HUES6 (cell line): Measurements from ENCODE around the gene STRA8.

Source experiments
- H3K27ac ChIP-seq: 2 replicates; pipeline ENCODE4 v1.7.0; 2013; ENCODE audit warnings: low read depth, mild to moderate bottlenecking, low read length, inconsistent platforms
- H3K27me3 ChIP-seq: 2 replicates; pipeline ENCODE4 v1.6.1; 2013; ENCODE audit warnings: low read length; ENCODE audit not compliant: control insufficient read depth, insufficient read depth
- H3K36me3 ChIP-seq: 2 replicates; pipeline ENCODE4 v1.6.1; 2013; ENCODE audit warnings: low read length; ENCODE audit not compliant: control insufficient read depth, insufficient read depth
- H3K4me1 ChIP-seq: 2 replicates; pipeline ENCODE4 v1.6.1; 2013; ENCODE audit warnings: low read length; ENCODE audit not compliant: control insufficient read depth, insufficient read depth
- H3K4me3 ChIP-seq: 2 replicates; pipeline ENCODE4 v1.5.1; 2013; ENCODE audit warnings: low read depth, low read length
- H3K9ac ChIP-seq: one replicate; pipeline ENCODE4 v1.6.1; 2013; ENCODE audit warnings: mild to moderate bottlenecking, low read length
- H3K9me3 ChIP-seq: 2 replicates; pipeline ENCODE4 v1.6.1; 2013; ENCODE audit warnings: low read depth, low read length; ENCODE audit not compliant: control insufficient read depth, insufficient read depth

The STRA8 gene

GRCh38 chr7:135233570-135233969 is at the start of gene STRA8:
TSS of gene STRA8 (plus strand) at chr7:135233838. CDS start at chr7:135240525, 6,687 bp downstream.
- Histone ChIP-seq H3K4me3 (no peak within 1 kb of the TSS), H3K27ac (no peak within 1 kb of the TSS), H3K27me3 (no peaks in the 10 kb centered on the region), H3K4me1 (no peaks in the 10 kb centered on the region), H3K9ac (no peak within 1 kb of the TSS), H3K9me3 (no peaks in the 10 kb centered on the region), H3K36me3 (no peaks in the 10 kb centered on the region)

GRCh38 chr7:135184254-135184841 is 49.3 kb upstream of the STRA8 start:
- Histone ChIP-seq H3K27me3 (no peaks in the 10 kb centered on the region), H3K4me3 (no peak overlapping the region), H3K36me3 (peaks cover 73% of the 10 kb centered on the region)

GRCh38 chr7:135185471-135186260 is 48.0 kb upstream of the STRA8 start:
- Histone ChIP-seq H3K27me3 (no peaks in the 10 kb centered on the region), H3K9ac (no peak overlapping the region), H3K4me1 (no peaks in the 10 kb centered on the region), H3K27ac (no peak overlapping the region), H3K9me3 (peaks cover 29% of the 10 kb centered on the region), H3K36me3 (peaks cover 74% of the 10 kb centered on the region), H3K4me3 (no peak overlapping the region)

More at GRCh38 chr7:135184254-135184841, 49.3 kb upstream of the STRA8 start:
- no peak overlapping the region for H3K9ac ChIP-seq
- H3K9me3 ChIP-seq = peaks cover 43% of the 10 kb centered on the region
- H3K27ac ChIP-seq = no peak overlapping the region
- no peaks in the 10 kb centered on the region for H3K4me1 ChIP-seq

GRCh38 chr7:135186261-135186540 is 47.4 kb upstream of the STRA8 start:
- peaks cover 24% of the 10 kb centered on the region for H3K9me3 ChIP-seq
- no peak overlapping the region for H3K27ac ChIP-seq
- peaks cover 72% of the 10 kb centered on the region for H3K36me3 ChIP-seq
- no peak overlapping the region for H3K4me3 ChIP-seq
- no peak overlapping the region for H3K9ac ChIP-seq
- no peaks in the 10 kb centered on the region for H3K27me3 ChIP-seq
- H3K4me1 ChIP-seq = no peaks in the 10 kb centered on the region

- H3K4me1 ChIP-seq = no peaks in the 10 kb centered on the region
- no peaks in the 10 kb centered on the region for H3K27me3 ChIP-seq
- H3K36me3 ChIP-seq = peaks cover 68% of the 10 kb centered on the region
- no peak overlapping the region for H3K9ac ChIP-seq
- H3K27ac ChIP-seq = no peak overlapping the region
- peaks cover 18% of the 10 kb centered on the region for H3K9me3 ChIP-seq
- H3K4me3 ChIP-seq = no peak overlapping the region
These were observed 46.8 kb upstream of the STRA8 start for GRCh38 chr7:135186841-135187253.

- Histone ChIP-seq H3K4me3 (no peak overlapping the region), H3K36me3 (peaks cover 64% of the 10 kb centered on the region), H3K4me1 (no peaks in the 10 kb centered on the region), H3K9me3 (0 out of 2 replicates have a peak, but pooled peaks cover 2% of the 10 kb centered on the region), H3K27ac (no peak overlapping the region), H3K9ac (no peak overlapping the region), H3K27me3 (no peaks in the 10 kb centered on the region)
These were observed 45.2 kb upstream of the STRA8 start for GRCh38 chr7:135188298-135188984.

GRCh38 chr7:135189221-135189662 is 44.4 kb upstream of the STRA8 start:
- no peak overlapping the region for H3K27ac ChIP-seq
- no peak overlapping the region for H3K9ac ChIP-seq

GRCh38 chr7:135189961-135190360 is 43.7 kb upstream of the STRA8 start:
- H3K4me3 ChIP-seq = no peak overlapping the region
- H3K9me3 ChIP-seq = no peaks in the 10 kb centered on the region
- H3K4me1 ChIP-seq = no peaks in the 10 kb centered on the region; the same call in 1 of the 2 replicates
- peaks cover 57% of the 10 kb centered on the region for H3K36me3 ChIP-seq
- no peak overlapping the region for H3K9ac ChIP-seq
- H3K27me3 ChIP-seq = no peaks in the 10 kb centered on the region
- no peak overlapping the region for H3K27ac ChIP-seq

More at GRCh38 chr7:135189221-135189662, 44.4 kb upstream of the STRA8 start:
- H3K9me3 ChIP-seq = no peaks in the 10 kb centered on the region
- H3K4me1 ChIP-seq = no peaks in the 10 kb centered on the region; the same call in 1 of the 2 replicates
- H3K4me3 ChIP-seq = no peak overlapping the region
- no peaks in the 10 kb centered on the region for H3K27me3 ChIP-seq
- H3K36me3 ChIP-seq = peaks cover 62% of the 10 kb centered on the region

GRCh38 chr7:135190703-135191102 is 42.9 kb upstream of the STRA8 start:
- Histone ChIP-seq H3K9me3 (no peaks in the 10 kb centered on the region), H3K27ac (no peak overlapping the region), H3K4me1 (no peaks in the 10 kb centered on the region; the same call in 1 of the 2 replicates), H3K4me3 (no peak overlapping the region), H3K9ac (no peak overlapping the region), H3K27me3 (no peaks in the 10 kb centered on the region), H3K36me3 (peaks cover 50% of the 10 kb centered on the region)

GRCh38 chr7:135192914-135193536 is 40.6 kb upstream of the STRA8 start:
- Histone ChIP-seq H3K27ac (no peak overlapping the region), H3K27me3 (no peaks in the 10 kb centered on the region), H3K9ac (no peak overlapping the region), H3K4me1 (no peaks in the 10 kb centered on the region; the same call in 1 of the 2 replicates), H3K4me3 (no peak overlapping the region), H3K36me3 (peaks cover 49% of the 10 kb centered on the region), H3K9me3 (no peaks in the 10 kb centered on the region)
